Neutrophil (primary cell): ENCODE results near the gene XKR8.

Source experiments
- H3K27ac ChIP-seq: fragments of 200-600 bp; sonication (generic); 2 replicates; pipeline ENCODE4 v1.5.1; 2016; ENCODE audit warnings: mild to moderate bottlenecking, moderate library complexity
- H3K27me3 ChIP-seq: fragments of 200-600 bp; sonication (generic); 2 replicates; pipeline ENCODE4 v1.6.0; 2016; ENCODE audit warnings: mild to moderate bottlenecking
- H3K36me3 ChIP-seq: fragments of 200-600 bp; sonication (generic); 2 replicates; pipeline ENCODE4 v1.5.1; 2017
- H3K4me1 ChIP-seq, 2 experiments: fragments of 200-600 bp in 1 of 2; sonication (generic) in 1 of 2; 1 replicate in 1 of 2; 2 replicates in 1 of 2; pipeline versions ENCODE4 v1.5.1 to v1.6.1; 2013 to 2016; ENCODE audit warnings: low read depth in 1 of 2, low read length in 1 of 2, mild to moderate bottlenecking in 1 of 2, moderate library complexity in 1 of 2; ENCODE audit not compliant: control insufficient read depth in 1 of 2, insufficient read depth in 1 of 2
- H3K4me3 ChIP-seq, 2 experiments: fragments of 200-600 bp in 1 of 2; sonication (generic) in 1 of 2; 1 replicate in 1 of 2; 2 replicates in 1 of 2; pipeline ENCODE4 v1.5.1; 2013 to 2016; ENCODE audit warnings: low read depth in 1 of 2, low read length in 1 of 2, mild to moderate bottlenecking in 1 of 2, moderate library complexity in 1 of 2
- H3K9me3 ChIP-seq: fragments of 200-600 bp; sonication (generic); 2 replicates; pipeline ENCODE4 v1.5.1; 2016
- TF ChIP-seq, protein P1 (sequence below): fragments of 200-600 bp; sonication (generic); IDR thresholded peaks from 2 replicates; pipeline ENCODE4 v1.5.1; 2016; ENCODE audit warnings: antibody characterized with exemption

Gene XKR8, protein sequence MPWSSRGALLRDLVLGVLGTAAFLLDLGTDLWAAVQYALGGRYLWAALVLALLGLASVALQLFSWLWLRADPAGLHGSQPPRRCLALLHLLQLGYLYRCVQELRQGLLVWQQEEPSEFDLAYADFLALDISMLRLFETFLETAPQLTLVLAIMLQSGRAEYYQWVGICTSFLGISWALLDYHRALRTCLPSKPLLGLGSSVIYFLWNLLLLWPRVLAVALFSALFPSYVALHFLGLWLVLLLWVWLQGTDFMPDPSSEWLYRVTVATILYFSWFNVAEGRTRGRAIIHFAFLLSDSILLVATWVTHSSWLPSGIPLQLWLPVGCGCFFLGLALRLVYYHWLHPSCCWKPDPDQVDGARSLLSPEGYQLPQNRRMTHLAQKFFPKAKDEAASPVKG

DNA sequence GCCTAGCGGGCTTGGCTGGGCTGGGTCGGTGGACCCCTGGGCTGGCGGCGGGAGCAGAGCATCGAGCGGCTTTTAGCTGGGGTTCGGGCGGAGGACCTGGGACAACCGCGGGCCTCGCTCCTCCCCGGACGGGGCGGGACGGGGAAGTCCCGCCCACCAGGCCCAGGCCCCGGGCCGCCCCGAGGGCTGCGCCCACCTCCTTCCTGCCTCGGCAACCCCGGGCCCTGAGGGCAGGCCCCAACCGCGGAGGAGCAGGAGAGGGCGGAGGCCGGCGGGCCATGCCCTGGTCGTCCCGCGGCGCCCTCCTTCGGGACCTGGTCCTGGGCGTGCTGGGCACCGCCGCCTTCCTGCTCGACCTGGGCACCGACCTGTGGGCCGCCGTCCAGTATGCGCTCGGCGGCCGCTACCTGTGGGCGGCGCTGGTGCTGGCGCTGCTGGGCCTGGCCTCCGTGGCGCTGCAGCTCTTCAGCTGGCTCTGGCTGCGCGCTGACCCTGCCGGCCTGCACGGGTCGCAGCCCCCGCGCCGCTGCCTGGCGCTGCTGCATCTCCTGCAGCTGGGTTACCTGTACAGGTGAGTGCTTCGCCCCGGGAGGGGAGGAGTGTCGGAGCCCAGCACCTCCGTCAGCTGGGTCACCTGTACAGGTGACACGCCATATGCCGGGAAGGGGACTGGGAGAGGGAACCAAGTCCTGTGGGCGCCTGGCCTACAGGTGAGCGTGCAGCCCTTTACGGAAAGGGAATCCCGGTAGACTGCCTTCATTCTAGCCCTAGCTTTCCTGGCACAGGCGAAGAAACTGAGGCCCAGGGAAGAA is at the start of gene XKR8:
Gene XKR8 (plus strand): TSS at position 182 of the 812 bp plus-strand sequence. CDS start 97 bp downstream, at position 279.
- H3K9me3 ChIP-seq = no peaks in the 10 kb centered on the region
- TF ChIP-seq, protein P1, sequence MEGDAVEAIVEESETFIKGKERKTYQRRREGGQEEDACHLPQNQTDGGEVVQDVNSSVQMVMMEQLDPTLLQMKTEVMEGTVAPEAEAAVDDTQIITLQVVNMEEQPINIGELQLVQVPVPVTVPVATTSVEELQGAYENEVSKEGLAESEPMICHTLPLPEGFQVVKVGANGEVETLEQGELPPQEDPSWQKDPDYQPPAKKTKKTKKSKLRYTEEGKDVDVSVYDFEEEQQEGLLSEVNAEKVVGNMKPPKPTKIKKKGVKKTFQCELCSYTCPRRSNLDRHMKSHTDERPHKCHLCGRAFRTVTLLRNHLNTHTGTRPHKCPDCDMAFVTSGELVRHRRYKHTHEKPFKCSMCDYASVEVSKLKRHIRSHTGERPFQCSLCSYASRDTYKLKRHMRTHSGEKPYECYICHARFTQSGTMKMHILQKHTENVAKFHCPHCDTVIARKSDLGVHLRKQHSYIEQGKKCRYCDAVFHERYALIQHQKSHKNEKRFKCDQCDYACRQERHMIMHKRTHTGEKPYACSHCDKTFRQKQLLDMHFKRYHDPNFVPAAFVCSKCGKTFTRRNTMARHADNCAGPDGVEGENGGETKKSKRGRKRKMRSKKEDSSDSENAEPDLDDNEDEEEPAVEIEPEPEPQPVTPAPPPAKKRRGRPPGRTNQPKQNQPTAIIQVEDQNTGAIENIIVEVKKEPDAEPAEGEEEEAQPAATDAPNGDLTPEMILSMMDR = peak; percentile 92
- H3K36me3 ChIP-seq = peaks cover 24% of the 10 kb centered on the region
- peak within 1 kb of the TSS; percentile 96 for H3K27ac ChIP-seq
- H3K4me3 ChIP-seq = peak within 1 kb of the TSS; percentile 95 to 99
- peaks cover 54 to 56% of the 10 kb centered on the region in 2 experiments for H3K4me1 ChIP-seq
- no peaks in the 10 kb centered on the region for H3K27me3 ChIP-seq

DNA sequence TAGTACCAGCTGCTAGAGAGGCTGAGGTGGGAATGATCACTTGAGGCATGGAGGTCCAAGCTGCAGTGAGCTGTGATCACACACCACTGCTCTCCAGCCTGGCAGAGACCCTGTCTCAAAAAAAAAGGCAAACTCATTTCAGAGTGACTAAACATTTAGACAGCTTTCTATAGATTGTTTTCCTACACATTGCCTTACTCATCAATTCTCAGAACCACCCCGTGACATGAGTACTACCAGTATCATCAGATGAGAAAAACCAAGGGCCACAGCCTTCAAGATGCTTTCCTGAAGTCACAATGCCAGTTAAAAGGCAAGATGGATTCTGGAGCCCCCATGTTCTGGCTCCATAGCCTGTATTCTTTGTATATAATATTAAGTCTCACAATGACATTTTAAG is 47.3 kb upstream of the XKR8 start:
- peaks cover 14 to 20% of the 10 kb centered on the region in 2 experiments for H3K4me1 ChIP-seq
- no peaks in the 10 kb centered on the region for H3K9me3 ChIP-seq
- TF ChIP-seq, protein P1 = no peak
- H3K4me3 ChIP-seq = no peak overlapping the region
- no peaks in the 10 kb centered on the region for H3K27me3 ChIP-seq
- peaks cover 42% of the 10 kb centered on the region for H3K36me3 ChIP-seq
- peak overlapping the region; percentile 44 for H3K27ac ChIP-seq

DNA sequence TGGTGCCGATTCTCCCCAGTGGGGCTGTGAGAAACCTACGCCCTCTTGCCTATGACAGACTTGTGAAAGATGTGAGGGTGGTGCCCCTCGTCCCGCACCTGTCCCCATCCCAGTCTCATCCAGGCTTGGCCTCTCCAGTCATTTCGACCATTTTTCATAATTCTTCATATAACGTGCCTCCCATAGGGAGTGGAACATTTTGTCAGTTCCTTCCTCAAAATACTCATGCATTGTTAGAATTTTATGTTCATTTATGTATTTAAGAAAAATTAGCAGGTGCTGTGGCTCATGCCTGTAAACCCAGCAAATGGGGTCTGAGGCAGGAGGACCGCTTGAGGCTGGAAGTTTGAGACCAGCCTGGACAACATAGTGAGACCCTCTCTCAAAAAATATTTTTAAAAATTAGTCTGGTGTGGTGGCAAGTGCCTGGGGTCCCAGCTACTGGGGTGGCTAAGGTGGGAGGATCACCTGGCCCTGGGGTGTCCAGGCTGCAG is 44.6 kb upstream of the XKR8 start:
- H3K36me3 ChIP-seq = peaks cover 15% of the 10 kb centered on the region

DNA sequence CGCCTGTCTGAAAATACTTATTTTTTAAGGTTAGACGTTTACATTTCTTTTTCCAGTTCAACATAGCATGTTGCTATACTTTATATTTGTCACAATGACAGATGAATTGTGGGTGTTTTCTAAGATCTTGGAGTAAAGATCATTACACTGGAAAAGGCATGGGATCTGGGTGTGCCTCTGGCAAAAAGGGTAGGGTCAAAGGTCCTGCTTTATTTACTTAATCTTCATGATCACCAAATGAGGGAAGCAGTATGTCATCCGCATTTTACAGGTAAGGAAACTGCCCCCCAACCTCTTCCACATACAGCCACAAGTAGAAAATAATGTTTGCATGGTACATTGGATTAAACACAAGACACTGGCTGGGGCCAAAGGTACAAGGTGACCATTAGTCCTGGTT is 37.5 kb upstream of the XKR8 start:
- H3K27ac ChIP-seq = no peak overlapping the region
- no peaks in the 10 kb centered on the region for H3K36me3 ChIP-seq
- H3K27me3 ChIP-seq = no peaks in the 10 kb centered on the region
- H3K9me3 ChIP-seq = no peaks in the 10 kb centered on the region
- H3K4me1 ChIP-seq = no peaks in the 10 kb centered on the region
- TF ChIP-seq, protein P1 = no peak
- no peak overlapping the region for H3K4me3 ChIP-seq

More for the DNA sequence above, 44.6 kb upstream of the XKR8 start:
- no peaks in the 10 kb centered on the region for H3K27me3 ChIP-seq
- TF ChIP-seq, protein P1 = no peak
- peak overlapping the region; percentile 80 to 82 for H3K4me3 ChIP-seq
- no peaks in the 10 kb centered on the region for H3K9me3 ChIP-seq
- peak overlapping the region; percentile 92 for H3K27ac ChIP-seq
- peaks cover 14 to 17% of the 10 kb centered on the region in 2 experiments for H3K4me1 ChIP-seq

DNA sequence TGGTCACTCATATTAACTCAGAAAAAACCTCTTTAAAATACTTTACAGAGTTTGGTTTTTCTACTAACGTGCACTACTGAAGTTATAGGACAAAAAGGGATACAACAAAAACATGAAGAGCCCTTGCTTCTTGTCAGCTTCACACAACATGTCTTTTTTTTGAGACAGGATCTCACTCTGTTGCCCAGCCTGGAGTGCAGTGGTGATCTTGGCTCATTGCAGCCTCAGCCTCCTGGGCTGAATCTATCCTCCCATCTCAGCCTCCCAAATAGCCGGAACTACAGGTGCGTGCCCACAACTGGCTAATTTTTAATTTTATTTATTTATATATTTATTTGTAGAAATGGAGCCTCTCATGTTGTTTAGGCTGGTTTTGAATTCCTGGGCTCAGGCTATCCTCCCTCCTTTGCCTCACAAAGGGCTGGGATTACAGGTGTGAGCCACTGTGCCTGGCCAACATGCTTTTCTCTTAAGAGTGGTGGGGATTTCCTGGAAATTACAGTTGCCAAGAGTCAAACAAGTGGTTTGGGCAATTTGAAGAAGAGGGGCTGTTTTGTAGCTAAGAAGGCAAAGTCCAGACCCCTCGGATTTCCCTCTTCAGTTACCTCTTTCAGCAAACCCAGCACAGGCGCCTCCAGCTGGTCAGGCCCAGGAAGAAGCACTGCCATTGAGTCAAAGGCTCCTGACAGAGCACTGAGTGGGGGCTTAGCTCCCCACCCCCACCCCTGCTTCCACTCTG is 31.4 kb upstream of the XKR8 start:
- Histone ChIP-seq H3K9me3 (no peaks in the 10 kb centered on the region), H3K27me3 (no peaks in the 10 kb centered on the region), H3K4me3 (no peak overlapping the region), H3K4me1 (peaks cover 11 to 14% of the 10 kb centered on the region in 2 experiments), H3K36me3 (no peaks in the 10 kb centered on the region), H3K27ac (no peak overlapping the region)
- TF ChIP-seq, protein P1 = no peak
